Measurements from ENCODE around the gene TLK2.
"Not testable (repeated sequence)": the region's sequence is repeated elsewhere in the genome, so short reads cannot be mapped to it uniquely, and the experiment has no call there.

The TLK2 gene

GRCh38 chr17:62478424-62478879, at the start of gene TLK2:
TSS of gene TLK2 (plus strand) at chr17:62478825. CDS start at chr17:62481126, 2,301 bp downstream.
- peak; percentile 49 for DNase-seq

GRCh38 chr17:62435251-62435650, 43.4 kb upstream of the TLK2 start:
- DNase-seq, result not testable (repeated sequence)

- DNase-seq, result not testable (repeated sequence)
Measured at GRCh38 chr17:62441181-62441580, 37.4 kb upstream of the TLK2 start.

- DNase-seq, result no peak
Measured at GRCh38 chr17:62444063-62444462, 34.6 kb upstream of the TLK2 start.

GRCh38 chr17:62445791-62446190, 32.8 kb upstream of the TLK2 start:
- DNase-seq, result not testable (repeated sequence)

GRCh38 chr17:62452195-62452594, 26.4 kb upstream of the TLK2 start:
- not testable (repeated sequence) for DNase-seq

- not testable (repeated sequence) for DNase-seq
Measured at GRCh38 chr17:62453041-62453440, 25.6 kb upstream of the TLK2 start.

- not testable (repeated sequence) for DNase-seq
Measured at GRCh38 chr17:62453656-62454055, 25.0 kb upstream of the TLK2 start.

GRCh38 chr17:62454111-62454510, 24.5 kb upstream of the TLK2 start:
- not testable (repeated sequence) for DNase-seq

- DNase-seq, result no peak
Measured at GRCh38 chr17:62456016-62456415, 22.6 kb upstream of the TLK2 start.

GRCh38 chr17:62458483-62458882, 20.1 kb upstream of the TLK2 start:
- DNase-seq, result not testable (repeated sequence)

GRCh38 chr17:62464422-62464821, 14.2 kb upstream of the TLK2 start:
- DNase-seq, result not testable (repeated sequence)

GRCh38 chr17:62465271-62465670, 13.4 kb upstream of the TLK2 start:
- not testable (repeated sequence) for DNase-seq

GRCh38 chr17:62470666-62471379, 7.8 kb upstream of the TLK2 start:
- DNase-seq, result peak; percentile 51

GRCh38 chr17:62471380-62471880, 7.2 kb upstream of the TLK2 start:
- not testable (repeated sequence) for DNase-seq

- not testable (repeated sequence) for DNase-seq
Measured at GRCh38 chr17:62473030-62473982, 5.3 kb upstream of the TLK2 start.

GRCh38 chr17:62477111-62477510, 1.5 kb upstream of the TLK2 start:
- not testable (repeated sequence) for DNase-seq

- DNase-seq, result not testable (repeated sequence)
Measured at GRCh38 chr17:62477718-62478408, 762 bp upstream of the TLK2 start.

- not testable (repeated sequence) for DNase-seq
Measured at GRCh38 chr17:62478880-62479638, 434 bp downstream of the TLK2 start.

- DNase-seq, result not testable (repeated sequence)
Measured at GRCh38 chr17:62479639-62480258, 1.1 kb downstream of the TLK2 start.

GRCh38 chr17:62482553-62482952, 3.9 kb downstream of the TLK2 start:
- DNase-seq, result not testable (repeated sequence)
